SK-N-SH (cell line): ENCODE results near the gene TNFRSF1A. TPM values are rescaled to one million over a fixed set of nuclear protein-coding genes. Genes with fewer than 3 reads are reported as not detected.

Experiments
- CTCF ChIA-PET: fragments of 300-600, 350-600 bp; formaldehyde crosslinking; extraction: SDS; loops from one replicate; lab custom pipeline; 2021; lab: Yijun Ruan, JAX
- POLR2A ChIA-PET: fragments of 350-600 bp; sonication (Branson Sonifier 250); formaldehyde crosslinking; extraction: SDS; loops from one replicate; lab custom pipeline; 2020; ENCODE audit warnings: antibody characterized with exemption, inconsistent platforms; lab: Yijun Ruan, JAX
- DNase-seq: peaks from one replicate; pipeline ENCODE4 v3.0.0; 2012
- H2AFZ ChIP-seq: fragments of 200-600 bp; sonication (generic); 2 replicates; pipeline ENCODE4 v1.8.1; 2016; ENCODE audit warnings: antibody characterized with exemption, mild to moderate bottlenecking, low read depth
- H3F3A ChIP-seq: fragments of 200-600 bp; sonication (generic); replicated peaks from 2 replicates; pipeline ENCODE3; 2016; ENCODE audit warnings: antibody characterized with exemption, mild to moderate bottlenecking; ENCODE audit not compliant: insufficient read depth
- H3K27ac ChIP-seq, 2 experiments: fragments of 200-500 bp in 1 of 2; fragments of 200-600 bp in 1 of 2; sonication (Bioruptor generic) in 1 of 2; sonication (generic), shearing (Covaris generic) in 1 of 2; 2 replicates each; pipeline versions ENCODE4 v1.5.1 to v1.6.1; 2014 to 2016; ENCODE audit warnings: low read depth in 2 of 2, inconsistent platforms in 1 of 2, low read length in 1 of 2, mild to moderate bottlenecking in 1 of 2, mixed read lengths in 1 of 2
- H3K27me3 ChIP-seq: fragments of 200-600 bp; sonication (generic), shearing (Covaris generic); 2 replicates; pipeline ENCODE4 v1.6.1; 2016; ENCODE audit warnings: mixed run types; ENCODE audit not compliant: insufficient read depth
- H3K36me3 ChIP-seq, 2 experiments: fragments of 200-500 bp in 1 of 2; fragments of 200-600 bp in 1 of 2; sonication (Bioruptor generic) in 1 of 2; sonication (generic) in 1 of 2; replicated peaks in 1 of 2; 2 replicates each; pipeline versions ENCODE3 to v1.5.1; 2014 to 2016; ENCODE audit warnings: low read length in 1 of 2, mild to moderate bottlenecking in 1 of 2; ENCODE audit not compliant: insufficient read depth in 2 of 2, control insufficient read depth in 1 of 2
- H3K4me1 ChIP-seq, 2 experiments: fragments of 200-500 bp in 1 of 2; fragments of 200-600 bp in 1 of 2; sonication (Bioruptor generic) in 1 of 2; sonication (generic), shearing (Covaris generic) in 1 of 2; 2 replicates each; pipeline versions ENCODE4 v1.5.1 to v1.6.1; 2014 to 2016; ENCODE audit warnings: low read depth in 1 of 2, low read length in 1 of 2, mixed run types in 1 of 2; ENCODE audit not compliant: insufficient read depth in 2 of 2, control insufficient read depth in 1 of 2
- H3K4me2 ChIP-seq: fragments of 200-600 bp; sonication (generic), shearing (Covaris generic); 2 replicates; pipeline ENCODE4 v1.6.1; 2017; ENCODE audit warnings: mixed run types
- H3K4me3 ChIP-seq, 2 experiments: fragments of 200-500 bp in 1 of 2; fragments of 200-600 bp in 1 of 2; sonication (Bioruptor generic) in 1 of 2; sonication (generic), shearing (Covaris generic) in 1 of 2; 2 replicates each; pipeline versions ENCODE4 v1.5.1 to v1.8.1; 2014 to 2016; ENCODE audit warnings: low read depth in 2 of 2, inconsistent platforms in 1 of 2, low read length in 1 of 2, mild to moderate bottlenecking in 1 of 2, mixed read lengths in 1 of 2, moderate library complexity in 1 of 2
- H3K79me2 ChIP-seq: fragments of 200-600 bp; sonication (generic); 2 replicates; pipeline ENCODE4 v1.8.1; 2017; ENCODE audit warnings: mild to moderate bottlenecking; ENCODE audit not compliant: insufficient read depth
- H3K9ac ChIP-seq: fragments of 200-600 bp; sonication (generic); 2 replicates; pipeline ENCODE4 v1.6.1; 2017; ENCODE audit warnings: mixed run types
- H3K9me2 ChIP-seq: fragments of 200-600 bp; sonication (generic); 2 replicates; pipeline ENCODE4 v1.6.1; 2017; ENCODE audit warnings: mixed run types
- H3K9me3 ChIP-seq: fragments of 200-600 bp; sonication (generic); 2 replicates; pipeline ENCODE4 v1.6.1; 2017; ENCODE audit warnings: mixed run types, mild to moderate bottlenecking, moderate library complexity
- H4K20me1 ChIP-seq: fragments of 200-600 bp; sonication (generic); 2 replicates; pipeline ENCODE4 v1.6.1; 2017; ENCODE audit warnings: mild to moderate bottlenecking, mixed run types; ENCODE audit not compliant: insufficient read depth
- CHD2 ChIP-seq: fragments of 150-350 bp; IDR thresholded peaks from 2 replicates; pipeline ENCODE4 v1.6.1; 2018; ENCODE audit warnings: low read length; ENCODE audit not compliant: partially characterized antibody
- CTCF ChIP-seq: fragments of 200-600 bp; sonication (generic); IDR thresholded peaks from 2 replicates; pipeline ENCODE4 v1.6.1; 2017; ENCODE audit warnings: antibody characterized with exemption, mild to moderate bottlenecking, moderate library complexity
- ELF1 ChIP-seq: IDR thresholded peaks from 2 replicates; pipeline ENCODE4 v1.4.0; 2012
- EP300 ChIP-seq, 2 experiments: IDR thresholded peaks; 2 replicates each; pipeline versions ENCODE4 v1.4.0 to v1.6.1; 2012; ENCODE audit warnings: borderline replicate concordance in 1 of 2, low read depth in 1 of 2, low read length in 1 of 2
- FOSL2 ChIP-seq: IDR thresholded peaks from 2 replicates; pipeline ENCODE4 v1.4.0; 2012; ENCODE audit warnings: low read depth, mild to moderate bottlenecking, moderate library complexity, borderline replicate concordance
- FOXJ3 ChIP-seq: sonication (generic); formaldehyde crosslinking; IDR thresholded peaks from 2 replicates; pipeline ENCODE4 v1.5.1; 2020; ENCODE audit warnings: mild to moderate bottlenecking, missing genetic modification reagents
- FOXM1 ChIP-seq: IDR thresholded peaks from 2 replicates; pipeline ENCODE4 v1.4.0; 2012; ENCODE audit warnings: low read depth, mild to moderate bottlenecking
- GABPA ChIP-seq: IDR thresholded peaks from 2 replicates; pipeline ENCODE4 v1.4.0; 2012; ENCODE audit warnings: low read depth, mild to moderate bottlenecking
- GATA2 ChIP-seq: sonication (generic); formaldehyde crosslinking; IDR thresholded peaks from 2 replicates; pipeline ENCODE4 v1.5.0; 2020; ENCODE audit warnings: mild to moderate bottlenecking, missing genetic modification reagents
- JUND ChIP-seq: IDR thresholded peaks from 2 replicates; pipeline ENCODE4 v1.4.0; 2012
- MEF2A ChIP-seq: IDR thresholded peaks from 2 replicates; pipeline ENCODE4 v1.4.0; 2012; ENCODE audit warnings: low read depth, borderline replicate concordance
- MXI1 ChIP-seq: IDR thresholded peaks from 2 replicates; pipeline ENCODE4 v1.6.1; 2012; ENCODE audit warnings: mild to moderate bottlenecking, low read depth, low read length, improper control_type of control experiment
- NFIC ChIP-seq: IDR thresholded peaks from 2 replicates; pipeline ENCODE4 v1.4.0; 2012; ENCODE audit warnings: borderline replicate concordance
- NRF1 ChIP-seq: IDR thresholded peaks from 2 replicates; pipeline ENCODE4 v1.6.1; 2012; ENCODE audit warnings: low read depth, mild to moderate bottlenecking, low read length
- POLR2AphosphoS5 ChIP-seq: IDR thresholded peaks from 2 replicates; pipeline ENCODE4 v1.6.1; 2012; ENCODE audit warnings: low read depth, low read length
- RCOR1 ChIP-seq: fragments of 150-350 bp; IDR thresholded peaks from 2 replicates; pipeline ENCODE4 v1.6.1; 2017; ENCODE audit warnings: antibody characterized with exemption, low read length
- RFX5 ChIP-seq: IDR thresholded peaks from 2 replicates; pipeline ENCODE4 v1.6.1; 2012; ENCODE audit warnings: mild to moderate bottlenecking, improper control_type of control experiment, low read length
- SIN3A ChIP-seq: IDR thresholded peaks from 2 replicates; pipeline ENCODE4 v1.6.1; 2012; ENCODE audit warnings: low read depth, mild to moderate bottlenecking, low read length, moderate library complexity, borderline replicate concordance
- SMC3 ChIP-seq: IDR thresholded peaks from 2 replicates; pipeline ENCODE4 v1.6.1; 2012; ENCODE audit warnings: low read depth, low read length, improper control_type of control experiment
- TCF12 ChIP-seq: IDR thresholded peaks from 2 replicates; pipeline ENCODE4 v1.4.0; 2012
- TEAD4 ChIP-seq: IDR thresholded peaks from 2 replicates; pipeline ENCODE4 v1.4.0; 2012; ENCODE audit warnings: mild to moderate bottlenecking, borderline replicate concordance; ENCODE audit not compliant: insufficient read depth
- WGBS: methylation state at CpG from one replicate; pipeline ENCODE4 v1.1.6; 2017; ENCODE audit warnings: low lambda C conversion rate; 5-methylcytosine and 5-hydroxymethylcytosine counted together
- polyA plus RNA-seq, 3 experiments: library from polyadenylated mRNA; depleted of rRNA; stranded (reverse); fragments of >200 nt; gene quantifications; 2 replicates each; pipeline ENCODE4 v1.2.3, GENCODE V29; 2012
- TF ChIP-seq, protein P1 (sequence below): IDR thresholded peaks from 2 replicates; pipeline ENCODE4; 2012

TNFRSF1A gene
- polyA plus RNA-seq, 1 of the 3 experiments (the other 2 are of a cell fraction) = 92.9 TPM

GRCh38 chr12:6363330-6364043 lies 21.6 kb upstream of the TNFRSF1A start:
- ChIA-PET POLR2A (no interaction called here), CTCF (interaction anchor here (1.1 kb wide), 1 partner anchor 325 kb away, joined by 3 read pairs; no protein-coding TSS in a partner anchor)
- no peak overlapping the region for H3K27ac ChIP-seq
- peak overlapping the region in 1 of 2 experiments; percentile 6; a peak in 1 of 4 replicates for H3K4me3 ChIP-seq
- no peaks in the 10 kb centered on the region for H3K9me3 ChIP-seq
- peaks cover 0 to 7% of the 10 kb centered on the region in 2 experiments; a peak in 1 of 4 replicates for H3K4me1 ChIP-seq
- H4K20me1 ChIP-seq = no peaks in the 10 kb centered on the region
- no peaks in the 10 kb centered on the region for H3K79me2 ChIP-seq
- H3K4me2 ChIP-seq = no peak overlapping the region
- H3K9ac ChIP-seq = no peak overlapping the region
- peaks cover 9% of the 10 kb centered on the region for H3F3A ChIP-seq
- no peaks in the 10 kb centered on the region for H3K27me3 ChIP-seq
- 56% methylated on average over 27 of the region's 59 CpGs for WGBS
- TF ChIP-seq RCOR1 = no peak
- no peak for TF ChIP-seq ELF1
- no peak for TF ChIP-seq CHD2
- TF ChIP-seq MEF2A = no peak
- no peak for TF ChIP-seq GABPA
- TF ChIP-seq GATA2 (CRISPR knock-in tag) = no peak
- peak; percentile 29; the same call in 1 of the 2 replicates for TF ChIP-seq NRF1
- H3K9me2 ChIP-seq = no peaks in the 10 kb centered on the region
- H3K36me3 ChIP-seq = no peaks in the 10 kb centered on the region
- peak; percentile 90 for DNase-seq
- H2AFZ ChIP-seq = peak overlapping the region; percentile 89

DNA sequence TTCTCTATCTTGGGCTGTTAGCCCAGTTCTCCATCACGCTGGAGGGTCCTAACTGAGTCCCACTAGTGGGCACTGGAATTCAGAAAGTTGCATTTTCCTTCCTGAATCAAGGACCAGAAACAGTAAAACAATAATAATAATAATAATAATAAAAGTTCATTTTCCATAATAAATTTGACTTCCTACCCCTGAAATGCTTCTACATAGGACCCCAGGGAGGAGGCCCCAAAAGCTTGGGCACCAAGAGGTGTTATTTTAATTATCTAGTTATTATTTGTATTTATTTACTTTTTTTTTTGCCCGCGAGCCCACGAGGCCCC lies 21.1 kb upstream of the TNFRSF1A start:
- Histone ChIP-seq H3K9me2 (no peaks in the 10 kb centered on the region), H3K79me2 (no peaks in the 10 kb centered on the region), H2AFZ (peak overlapping the region; percentile 89; the same call in 1 of the 2 replicates), H3F3A (peaks cover 9% of the 10 kb centered on the region), H3K4me3 (no peak overlapping the region), H3K27ac (no peak overlapping the region), H3K9me3 (no peaks in the 10 kb centered on the region), H4K20me1 (no peaks in the 10 kb centered on the region), H3K9ac (no peak overlapping the region), H3K36me3 (no peaks in the 10 kb centered on the region), H3K4me2 (no peak overlapping the region), H3K27me3 (no peaks in the 10 kb centered on the region), H3K4me1 (peaks cover 0 to 7% of the 10 kb centered on the region in 2 experiments; a peak in 1 of 4 replicates)
- TF ChIP-seq RFX5 = no peak
- TF ChIP-seq TCF12 = no peak
- no peak for TF ChIP-seq FOXM1
- no peak for TF ChIP-seq NFIC
- ChIA-PET CTCF (interaction anchor here (1.1 kb wide), 1 partner anchor 324 kb away, joined by 3 read pairs; no protein-coding TSS in a partner anchor), POLR2A (no interaction called here)
- WGBS = 28% methylated on average over 4 of the region's 4 CpGs
- no peak for DNase-seq

- Histone ChIP-seq H3K9ac (no peak overlapping the region), H3K9me3 (no peaks in the 10 kb centered on the region), H2AFZ (no peak overlapping the region), H3K79me2 (no peaks in the 10 kb centered on the region), H3K4me3 (no peak overlapping the region), H3F3A (peaks cover 7% of the 10 kb centered on the region), H3K36me3 (no peaks in the 10 kb centered on the region), H3K27ac (no peak overlapping the region; a peak in 1 of 4 replicates), H3K4me1 (peaks cover 0 to 7% of the 10 kb centered on the region in 2 experiments; a peak in 1 of 4 replicates), H3K27me3 (no peaks in the 10 kb centered on the region), H4K20me1 (no peaks in the 10 kb centered on the region), H3K4me2 (no peak overlapping the region), H3K9me2 (no peaks in the 10 kb centered on the region)
- no peak for DNase-seq
- CTCF ChIA-PET = interaction anchor here (1.1 kb wide), 1 partner anchor 323 kb away, joined by 3 read pairs; no protein-coding TSS in a partner anchor
- POLR2A ChIA-PET = no interaction called here
- WGBS = 67% methylated on average over 3 of the region's 3 CpGs
- TF ChIP-seq JUND = no peak
- TF ChIP-seq, protein P1, sequence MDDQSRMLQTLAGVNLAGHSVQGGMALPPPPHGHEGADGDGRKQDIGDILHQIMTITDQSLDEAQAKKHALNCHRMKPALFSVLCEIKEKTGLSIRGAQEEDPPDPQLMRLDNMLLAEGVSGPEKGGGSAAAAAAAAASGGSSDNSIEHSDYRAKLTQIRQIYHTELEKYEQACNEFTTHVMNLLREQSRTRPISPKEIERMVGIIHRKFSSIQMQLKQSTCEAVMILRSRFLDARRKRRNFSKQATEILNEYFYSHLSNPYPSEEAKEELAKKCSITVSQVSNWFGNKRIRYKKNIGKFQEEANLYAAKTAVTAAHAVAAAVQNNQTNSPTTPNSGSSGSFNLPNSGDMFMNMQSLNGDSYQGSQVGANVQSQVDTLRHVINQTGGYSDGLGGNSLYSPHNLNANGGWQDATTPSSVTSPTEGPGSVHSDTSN = no peak
- no peak for TF ChIP-seq EP300 (IDR thresholded peaks at IDR 0.05; ENCODE audit: borderline replicate concordance in 1 of 2, low read depth in 1 of 2, low read length in 1 of 2)
- no peak for TF ChIP-seq ELF1
- TF ChIP-seq MEF2A = no peak
- TF ChIP-seq POLR2AphosphoS5 = no peak
- TF ChIP-seq FOXM1 = no peak
- TF ChIP-seq FOXJ3 (CRISPR knock-in tag) = no peak
- no peak for TF ChIP-seq TEAD4
- no peak for TF ChIP-seq TCF12
- TF ChIP-seq RFX5 = no peak
- TF ChIP-seq SIN3A = no peak
- no peak for TF ChIP-seq SMC3
- TF ChIP-seq MXI1 = no peak
- TF ChIP-seq FOSL2 = no peak
- no peak for TF ChIP-seq CTCF
Observed at GRCh38 chr12:6362403-6362802, 20.5 kb upstream of the TNFRSF1A start.
